ENCODE results near the gene OR7A10.

DNA sequence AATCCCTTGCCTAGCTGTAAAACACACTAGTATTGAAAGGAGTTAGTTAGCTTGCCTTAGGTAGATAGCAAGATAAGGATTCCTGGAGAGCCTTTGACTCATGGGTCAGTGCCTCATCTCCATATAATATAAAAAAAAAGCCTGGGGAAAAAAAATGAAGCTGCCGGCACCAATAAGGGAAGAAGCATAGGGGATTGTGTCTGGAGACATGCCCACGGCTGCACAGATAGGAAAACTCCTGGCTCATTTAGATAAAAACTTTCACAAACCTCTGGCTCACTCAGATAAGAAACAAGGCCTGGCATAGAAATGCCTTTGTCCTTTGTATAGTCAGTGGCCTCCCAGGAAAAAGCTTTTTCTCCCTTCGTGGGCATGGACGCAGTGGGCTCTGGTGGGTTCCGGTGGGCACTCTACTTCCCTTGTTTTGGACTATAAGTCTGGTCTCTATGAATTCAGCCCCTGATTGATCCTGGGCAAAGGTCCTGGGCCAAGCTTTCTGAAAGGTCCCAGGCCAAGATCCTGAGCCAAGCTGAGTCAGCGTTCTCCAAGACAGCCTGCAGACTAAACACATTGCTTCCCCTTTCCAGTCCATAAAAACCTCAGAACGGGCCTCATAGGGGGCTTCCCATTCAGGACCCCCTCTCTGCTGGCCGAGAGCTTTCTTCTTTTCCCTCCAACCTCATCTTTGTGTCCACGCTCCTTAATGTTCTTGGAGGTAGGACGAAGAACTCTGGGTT, 42.1 kb upstream of the OR7A10 start:
- TF ChIP-seq, protein P1, sequence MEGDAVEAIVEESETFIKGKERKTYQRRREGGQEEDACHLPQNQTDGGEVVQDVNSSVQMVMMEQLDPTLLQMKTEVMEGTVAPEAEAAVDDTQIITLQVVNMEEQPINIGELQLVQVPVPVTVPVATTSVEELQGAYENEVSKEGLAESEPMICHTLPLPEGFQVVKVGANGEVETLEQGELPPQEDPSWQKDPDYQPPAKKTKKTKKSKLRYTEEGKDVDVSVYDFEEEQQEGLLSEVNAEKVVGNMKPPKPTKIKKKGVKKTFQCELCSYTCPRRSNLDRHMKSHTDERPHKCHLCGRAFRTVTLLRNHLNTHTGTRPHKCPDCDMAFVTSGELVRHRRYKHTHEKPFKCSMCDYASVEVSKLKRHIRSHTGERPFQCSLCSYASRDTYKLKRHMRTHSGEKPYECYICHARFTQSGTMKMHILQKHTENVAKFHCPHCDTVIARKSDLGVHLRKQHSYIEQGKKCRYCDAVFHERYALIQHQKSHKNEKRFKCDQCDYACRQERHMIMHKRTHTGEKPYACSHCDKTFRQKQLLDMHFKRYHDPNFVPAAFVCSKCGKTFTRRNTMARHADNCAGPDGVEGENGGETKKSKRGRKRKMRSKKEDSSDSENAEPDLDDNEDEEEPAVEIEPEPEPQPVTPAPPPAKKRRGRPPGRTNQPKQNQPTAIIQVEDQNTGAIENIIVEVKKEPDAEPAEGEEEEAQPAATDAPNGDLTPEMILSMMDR (IDR thresholded peaks at IDR 0.05): no peak
- TF ChIP-seq POLR2AphosphoS5 (IDR thresholded peaks at IDR 0.05): no peak

Data from esophagus muscularis mucosa (tissue), 3 donors.